ENCODE measurements around the gene HYLS1. TPM values are rescaled to one million over a fixed set of nuclear protein-coding genes. Genes with fewer than 3 reads are reported as not detected.

The HYLS1 gene, protein sequence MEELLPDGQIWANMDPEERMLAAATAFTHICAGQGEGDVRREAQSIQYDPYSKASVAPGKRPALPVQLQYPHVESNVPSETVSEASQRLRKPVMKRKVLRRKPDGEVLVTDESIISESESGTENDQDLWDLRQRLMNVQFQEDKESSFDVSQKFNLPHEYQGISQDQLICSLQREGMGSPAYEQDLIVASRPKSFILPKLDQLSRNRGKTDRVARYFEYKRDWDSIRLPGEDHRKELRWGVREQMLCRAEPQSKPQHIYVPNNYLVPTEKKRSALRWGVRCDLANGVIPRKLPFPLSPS
- total RNA-seq (2021) (16.3 and 18.8 TPM in 2 replicates), Bru-seq, nascent RNA (percentile 87 among the genes with signal in this experiment), BruChase-seq, experiment 1, labeled RNA remaining after a 2-hour chase (percentile 61 among the genes with signal in this experiment), BruChase-seq, experiment 2, labeled RNA remaining after a 6-hour chase (percentile 48 among the genes with signal in this experiment)
- long read RNA-seq, transcript HYLS1-202 (3 exons, 2,061 nt) = major isoform, 27 of 73 reads
- long read RNA-seq, partial matches to known transcripts = 0 of 73 reads
- long read RNA-seq, other reads (novel, unspliced or antisense) = 46 of 73 reads

GRCh38 chr11:125887373-125888324, at the start of gene HYLS1:
Gene HYLS1, plus strand, starts transcription at chr11:125887668. Its CDS starts 11,701 bp downstream, at chr11:125899369.
- intact Hi-C loops (cut with micrococcal nuclease; ENCODE audit: unreplicated experiment) = loop anchor here (1.0 to 10.0 kb wide), 2 partner anchors 261 to 323 kb away; partner anchors contain the start of gene EI24
- POLR2A ChIA-PET (ENCODE audit: low non-redundant PET) = interaction anchor here (0.6 to 1.0 kb wide), 4 partner anchors 9 to 454 kb away, joined by 3 to 16 read pairs (median 5); partner anchors contain the start of gene PUS3
- H3K27ac ChIP-seq (ENCODE audit: low read depth, low read length, poor library complexity, severe bottlenecking) = peak within 1 kb of the TSS; percentile 91

GRCh38 chr11:125842321-125842948, 45.0 kb upstream of the HYLS1 start:
- POLR2A ChIA-PET (ENCODE audit: low non-redundant PET) = no interaction called here
- no peak for DNase-seq (ENCODE audit: low spot score)
- CTCF ChIA-PET = no interaction called here
- H3K4me1 ChIP-seq (ENCODE audit: insufficient read depth, low read length, poor library complexity, severe bottlenecking) = no peaks in the 10 kb centered on the region
- intact Hi-C loops (cut with micrococcal nuclease; ENCODE audit: unreplicated experiment) = no loop called here
- no peaks in the 10 kb centered on the region for H3K36me3 ChIP-seq (ENCODE audit: insufficient read depth, low read length, poor library complexity, severe bottlenecking)
- TF ChIP-seq CTCF (conservative IDR thresholded peaks at IDR 0.05; ENCODE audit: low read depth, low read length) (no peak), EZH2 (IDR thresholded peaks at IDR 0.05; ENCODE audit: borderline replicate concordance, low read depth, low read length, poor library complexity, severe bottlenecking) (no peak)
- no peak overlapping the region for H3K4me3 ChIP-seq (ENCODE audit: low read depth, low read length, poor library complexity, severe bottlenecking)
- H3K27ac ChIP-seq (ENCODE audit: low read depth, low read length, poor library complexity, severe bottlenecking) = no peak overlapping the region
- H3K27me3 ChIP-seq (replicated peaks; ENCODE audit: insufficient read depth, low read depth, low read length, poor library complexity) = no peaks in the 10 kb centered on the region
- BruUV-seq (replicated peaks) = no TSS peak
- H3K9me3 ChIP-seq (ENCODE audit: low read depth, low read length, poor library complexity, severe bottlenecking) = peaks cover 14% of the 10 kb centered on the region

More at GRCh38 chr11:125887373-125888324, at the start of gene HYLS1:
- CTCF ChIA-PET = interaction anchor here (0.6 to 1.1 kb wide), 3 partner anchors 13 to 295 kb away, joined by 3 to 5 read pairs (median 4); partner anchors contain the start of gene STT3A
- peak within 1 kb of the TSS; percentile 84 for H3K4me3 ChIP-seq (ENCODE audit: low read depth, low read length, poor library complexity, severe bottlenecking)
- H3K27me3 ChIP-seq (replicated peaks; ENCODE audit: insufficient read depth, low read depth, low read length, poor library complexity) = no peaks in the 10 kb centered on the region
- peaks cover 10% of the 10 kb centered on the region for H3K36me3 ChIP-seq (ENCODE audit: insufficient read depth, low read length, poor library complexity, severe bottlenecking)
- TF ChIP-seq CTCF (conservative IDR thresholded peaks at IDR 0.05; ENCODE audit: low read depth, low read length) (0 out of 2 replicates have a peak, but pooled peaks have one; percentile 26), EZH2 (IDR thresholded peaks at IDR 0.05; ENCODE audit: borderline replicate concordance, low read depth, low read length, poor library complexity, severe bottlenecking) (no peak)
- H3K4me1 ChIP-seq (ENCODE audit: insufficient read depth, low read length, poor library complexity, severe bottlenecking) = peaks cover 12% of the 10 kb centered on the region
- peak; percentile 96 for DNase-seq (ENCODE audit: low spot score)
- no peaks in the 10 kb centered on the region for H3K9me3 ChIP-seq (ENCODE audit: low read depth, low read length, poor library complexity, severe bottlenecking)
- BruUV-seq (replicated peaks) = no TSS peak

Data from A673 (cell line).